ENCODE data around the gene GEMIN4.
A peak's percentile ranks its signal among the peaks of the same experiment; 100 is the strongest.
"Not testable (repeated sequence)": the region's sequence is repeated elsewhere in the genome, so short reads cannot be mapped to it uniquely, and the experiment has no call there.

GEMIN4 gene

GRCh38 chr17:752002-752619 lies at the start of gene GEMIN4:
Gene GEMIN4, minus strand, starts transcription at chr17:752264. Its CDS starts 122 bp downstream, at chr17:752142.
- DNase-seq (ENCODE audit: low spot score) = peak; percentile 97

- DNase-seq (ENCODE audit: low spot score) = no peak
Measured at GRCh38 chr17:801660-802059, 49.6 kb upstream of the GEMIN4 start.

GRCh38 chr17:800446-801242 lies 48.6 kb upstream of the GEMIN4 start:
- DNase-seq (ENCODE audit: low spot score) = no peak

- DNase-seq (ENCODE audit: low spot score) = no peak
Measured at GRCh38 chr17:799261-799660, 47.2 kb upstream of the GEMIN4 start.

DNA sequence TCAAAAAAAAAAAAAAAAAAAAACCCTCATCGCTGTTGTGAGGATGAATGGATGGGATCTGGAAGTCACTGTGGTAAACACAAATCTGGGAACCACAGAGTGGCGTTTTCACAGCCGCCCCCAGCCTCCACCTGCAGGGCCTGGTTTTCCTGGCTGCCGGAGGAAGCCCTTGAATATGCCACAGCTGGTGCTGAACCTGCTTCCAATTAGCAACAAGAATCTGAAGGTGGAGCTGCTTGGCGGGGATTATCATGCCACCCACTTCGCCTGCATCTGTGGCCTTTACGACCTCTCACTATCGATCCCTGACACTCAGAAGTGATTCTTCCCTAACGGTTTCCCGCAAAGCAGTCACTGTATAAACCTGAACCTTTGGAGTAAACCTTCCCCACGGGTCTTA lies 46.2 kb upstream of the GEMIN4 start:
- DNase-seq (ENCODE audit: low spot score) = no peak

GRCh38 chr17:797236-797840 lies 45.3 kb upstream of the GEMIN4 start:
- no peak for DNase-seq (ENCODE audit: low spot score)

GRCh38 chr17:796609-797008 lies 44.5 kb upstream of the GEMIN4 start:
- DNase-seq (ENCODE audit: low spot score) = no peak

GRCh38 chr17:795721-796120 lies 43.7 kb upstream of the GEMIN4 start:
- no peak for DNase-seq (ENCODE audit: low spot score)

DNA sequence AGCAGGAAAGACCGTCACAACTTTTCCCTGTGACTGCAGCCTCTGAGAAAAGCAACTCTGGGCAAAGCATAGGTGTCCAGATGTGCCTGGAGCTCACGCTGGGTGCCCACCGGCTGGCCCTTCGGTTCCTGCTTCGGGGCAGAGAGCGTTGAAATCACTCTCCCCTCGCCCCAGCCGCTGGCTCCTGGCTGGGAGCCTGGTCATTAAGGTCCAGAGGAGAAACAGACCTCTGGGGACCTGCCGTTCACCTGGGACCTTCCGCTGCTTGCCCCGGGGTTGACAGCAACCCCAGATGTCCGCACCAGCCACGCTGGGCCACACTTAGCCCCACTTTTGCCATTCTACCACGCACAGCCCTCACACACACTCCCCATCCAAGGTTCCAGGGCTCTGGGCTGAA lies 43.2 kb upstream of the GEMIN4 start:
- DNase-seq (ENCODE audit: low spot score) = no peak

DNA sequence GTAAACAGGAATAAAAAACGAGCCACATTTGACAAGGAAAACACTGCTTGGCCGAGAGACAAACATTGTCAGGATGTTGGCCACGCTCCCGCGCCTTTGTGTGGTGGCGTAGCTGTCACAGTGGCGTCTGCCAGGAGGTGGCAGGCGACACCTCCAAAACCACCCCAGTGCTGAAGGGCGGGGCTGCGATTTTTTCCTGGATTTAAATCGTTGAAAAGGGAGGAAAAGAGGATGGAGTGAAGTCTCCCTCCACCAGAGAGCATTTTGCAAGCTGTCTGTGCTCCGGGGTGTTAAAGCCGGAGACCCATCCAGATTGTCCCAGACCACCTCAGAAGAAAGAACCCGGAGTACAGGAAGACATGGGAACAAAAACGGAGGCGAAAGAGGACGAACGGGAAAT lies 42.8 kb upstream of the GEMIN4 start:
- DNase-seq (ENCODE audit: low spot score) = peak; percentile 27

DNA sequence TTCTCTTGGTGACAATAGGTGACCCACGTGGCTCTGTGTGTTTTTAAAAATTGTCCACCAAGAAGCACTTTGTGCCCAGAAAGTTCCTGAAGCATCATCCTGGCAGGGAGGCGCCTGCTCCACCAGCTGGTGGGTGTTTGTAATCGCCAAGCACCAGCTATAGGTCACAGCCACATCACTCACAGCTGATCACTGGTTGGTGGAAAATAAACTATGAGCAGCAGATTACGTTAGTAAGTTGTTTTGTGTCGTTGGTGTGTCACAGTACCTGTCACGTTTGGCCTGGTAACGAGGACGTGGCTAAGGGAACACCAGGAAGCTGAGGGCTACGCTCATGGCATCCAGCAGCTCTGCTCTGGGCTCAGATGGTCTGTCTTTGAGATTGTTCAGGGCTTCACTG lies 40.2 kb upstream of the GEMIN4 start:
- DNase-seq (ENCODE audit: low spot score) = no peak

DNA sequence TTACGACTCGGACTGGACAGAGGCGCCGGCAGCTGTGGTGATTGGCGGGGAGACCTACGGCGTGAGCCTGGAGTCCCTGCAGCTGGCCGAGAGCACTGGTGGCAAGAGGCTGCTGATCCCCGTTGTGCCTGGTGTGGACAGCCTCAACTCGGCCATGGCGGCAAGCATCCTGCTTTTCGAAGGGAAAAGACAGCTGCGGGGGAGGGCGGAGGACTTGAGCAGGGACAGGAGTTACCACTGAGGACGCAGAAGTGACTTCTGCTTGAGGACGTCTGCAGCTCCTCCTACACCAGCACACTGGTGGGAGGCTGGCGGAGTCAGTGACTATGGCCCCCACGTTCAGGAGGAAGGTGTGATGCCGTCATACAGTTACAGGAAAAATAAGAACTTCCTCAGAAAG lies 39.8 kb upstream of the GEMIN4 start:
- DNase-seq (ENCODE audit: low spot score) = no peak

DNA sequence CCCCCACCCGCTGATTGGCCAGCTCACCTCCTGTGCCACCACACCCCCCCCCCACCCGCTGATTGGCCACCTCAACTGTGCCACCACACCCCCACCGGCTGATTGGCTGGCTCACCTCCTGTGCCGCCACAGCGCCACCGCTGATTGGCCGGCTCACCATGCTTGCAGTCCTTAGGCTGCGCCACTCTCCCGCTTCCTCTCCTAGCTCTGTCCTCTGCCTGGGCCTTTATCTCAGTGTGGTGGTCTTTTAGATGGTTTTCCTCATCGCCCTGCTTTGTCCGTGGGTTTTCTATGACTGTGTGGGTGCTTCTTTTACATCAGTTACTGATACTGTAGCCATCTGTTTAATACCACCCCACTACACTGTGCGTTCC lies 38.8 kb upstream of the GEMIN4 start:
- DNase-seq (ENCODE audit: low spot score) = not testable (repeated sequence)

DNA sequence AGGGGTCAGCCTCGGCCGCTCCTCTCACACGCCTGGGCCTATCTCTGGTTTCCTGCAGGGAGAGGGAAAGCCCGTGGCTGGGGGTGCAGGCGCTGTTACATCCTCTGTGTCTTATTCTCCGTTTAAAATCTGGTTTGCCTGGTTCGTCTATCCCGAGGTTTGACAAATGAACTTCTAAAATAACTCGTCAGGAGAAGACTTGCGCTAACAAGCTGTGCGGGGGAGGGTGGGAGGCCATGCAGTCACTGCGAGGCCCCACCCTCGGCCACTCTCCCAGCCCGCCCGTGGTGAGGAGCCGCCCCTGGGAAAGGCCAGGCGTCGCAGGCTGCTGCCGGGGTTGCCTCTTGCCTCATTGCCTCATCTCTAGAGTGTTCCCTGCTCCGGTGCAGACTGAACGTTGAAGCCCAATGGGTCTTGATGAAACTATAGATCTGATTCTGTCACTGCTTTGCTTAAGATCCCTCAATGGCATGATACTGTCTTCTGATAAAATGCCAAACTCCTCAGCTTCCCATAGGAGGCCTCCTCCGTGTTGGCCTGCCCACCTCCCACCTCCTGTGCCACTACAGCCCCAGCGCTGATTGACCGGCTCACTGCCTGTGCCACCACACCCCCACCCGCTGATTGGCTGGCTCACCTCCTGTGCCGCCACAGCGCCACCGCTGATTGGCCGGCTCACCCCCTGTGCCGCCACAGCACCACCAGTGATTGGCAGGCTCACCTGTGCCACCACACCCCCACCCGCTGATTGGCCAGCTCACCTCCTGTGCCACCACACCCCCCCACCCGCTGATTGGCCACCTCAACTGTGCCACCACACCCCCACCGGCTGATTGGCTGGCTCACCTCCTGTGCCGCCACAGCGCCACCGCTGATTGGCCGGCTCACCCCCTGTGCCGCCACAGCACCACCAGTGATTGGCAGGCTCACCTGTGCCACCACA lies 38.1 kb upstream of the GEMIN4 start:
- not testable (repeated sequence) for DNase-seq (ENCODE audit: low spot score)

GRCh38 chr17:789160-789840 lies 37.2 kb upstream of the GEMIN4 start:
- no peak for DNase-seq (ENCODE audit: low spot score)

GRCh38 chr17:788551-788950 lies 36.5 kb upstream of the GEMIN4 start:
- DNase-seq (ENCODE audit: low spot score) = no peak

GRCh38 chr17:787641-788221 lies 35.7 kb upstream of the GEMIN4 start:
- DNase-seq (ENCODE audit: low spot score) = no peak

- not testable (repeated sequence) for DNase-seq (ENCODE audit: low spot score)
Measured at GRCh38 chr17:785901-786300, 33.8 kb upstream of the GEMIN4 start.

DNA sequence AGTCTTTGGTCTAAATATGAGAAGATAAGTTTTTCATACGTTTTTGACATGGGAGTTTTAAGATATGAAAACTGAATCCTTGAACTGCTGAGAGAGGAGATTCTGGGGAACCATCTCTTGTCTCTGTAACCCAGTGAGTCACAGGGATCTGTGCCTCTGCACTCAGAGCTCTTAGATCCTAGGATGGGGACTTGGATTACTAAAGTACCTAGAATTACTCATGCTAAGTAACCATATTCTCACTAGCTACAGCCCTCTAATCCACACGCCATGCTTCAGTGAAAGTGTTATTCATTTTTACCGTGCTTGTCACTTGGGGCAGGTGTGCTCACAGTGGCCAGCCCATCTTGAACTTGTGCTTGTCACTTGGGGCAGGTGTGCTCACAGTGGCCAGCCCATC lies 32.1 kb upstream of the GEMIN4 start:
- DNase-seq (ENCODE audit: low spot score) = no peak

DNA sequence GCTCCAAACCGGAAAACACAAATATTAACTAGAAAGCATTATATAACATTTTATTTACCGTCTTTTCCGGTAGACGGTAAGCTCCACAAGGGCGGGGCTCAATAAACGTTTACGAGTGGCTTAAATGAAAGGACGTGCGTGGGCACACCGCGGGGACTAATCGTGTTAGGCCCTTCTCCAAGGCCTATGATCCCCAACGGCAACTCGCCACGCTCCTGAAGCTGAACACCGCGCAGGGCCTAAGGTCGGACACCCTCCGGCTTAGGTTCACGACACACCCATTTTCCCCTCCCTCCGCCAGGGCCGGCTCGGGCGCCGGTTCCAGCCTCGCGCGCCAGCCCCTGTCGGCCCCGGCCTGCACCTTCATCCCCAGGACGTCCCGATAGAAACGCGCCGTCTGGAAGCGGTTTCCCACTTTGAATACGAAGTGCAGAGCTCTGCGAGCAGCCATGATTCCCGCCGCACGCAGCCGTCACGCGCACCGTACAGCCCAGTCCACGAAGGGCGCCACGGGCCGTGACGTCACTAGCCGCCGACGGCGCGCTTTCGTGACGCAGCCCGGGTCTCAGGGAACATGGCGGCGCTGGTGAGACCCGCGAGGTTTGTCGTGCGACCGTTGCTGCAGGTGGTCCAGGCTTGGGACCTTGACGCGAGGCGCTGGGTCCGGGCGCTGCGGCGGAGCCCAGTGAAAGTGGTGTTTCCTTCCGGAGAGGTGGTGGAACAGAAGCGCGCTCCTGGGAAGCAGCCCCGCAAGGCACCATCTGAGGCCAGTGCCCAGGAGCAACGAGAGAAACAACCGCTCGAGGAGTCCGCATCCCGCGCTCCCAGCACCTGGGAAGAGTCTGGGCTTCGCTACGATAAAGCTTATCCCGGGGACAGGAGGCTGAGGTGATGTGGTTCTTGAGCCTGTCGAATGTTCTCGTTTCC lies 30.0 kb upstream of the GEMIN4 start, which contains the start of the genes GLOD4 and MRM3:
GLOD4 (minus strand) TSS at position 476 of the 927 bp plus-strand sequence; CDS start at position 451, 25 bp downstream.
MRM3 (plus strand) TSS at position 549 of the 927 bp plus-strand sequence; CDS start at position 575, 26 bp downstream.
- DNase-seq (ENCODE audit: low spot score) = peak; percentile 93
